ENCODE measurements around the gene EOMES. TPM values are rescaled to one million over a fixed set of nuclear protein-coding genes. Genes with fewer than 3 reads are reported as not detected.

Gene EOMES
- total and polyA plus RNA-seq, 2 donors (not counting 3 experiments of a cell fraction or from before 2014, with no cell fraction given): not detected

DNA sequence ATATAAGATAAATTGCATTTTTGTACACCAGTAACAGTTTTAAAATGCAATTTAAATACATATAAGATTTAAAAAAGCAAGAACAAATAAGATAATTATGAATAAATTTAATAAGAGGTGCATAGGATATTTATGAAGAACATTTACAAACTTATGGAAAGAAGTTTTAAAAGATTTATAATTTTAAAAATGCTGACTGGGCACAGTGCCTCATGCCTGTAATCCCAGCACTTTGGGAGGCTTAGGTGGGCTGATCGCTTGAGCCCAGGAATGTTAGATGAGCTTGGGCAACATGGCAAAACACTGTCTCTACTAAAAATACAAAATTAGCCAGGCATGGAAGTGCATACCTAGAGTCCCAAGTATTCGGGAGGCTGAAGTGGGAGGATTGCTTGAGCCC lies 37.8 kb downstream of the EOMES start:
- Histone ChIP-seq H3K4me2 (ENCODE audit: insufficient read depth, low read length) (no peak overlapping the region), H3K79me2 (ENCODE audit: control insufficient read depth, insufficient read depth, low read length) (no peaks in the 10 kb centered on the region), H3K9me3 (replicated peaks; ENCODE audit: control insufficient read depth, insufficient read depth, low read length) (no peaks in the 10 kb centered on the region), H3K4me1 (ENCODE audit: control insufficient read depth, extremely low read depth, insufficient read depth, low read length) (peaks cover 3% of the 10 kb centered on the region), H3K9me1 (replicated peaks; ENCODE audit: control insufficient read depth, extremely low read depth, insufficient read depth, low read length) (no peaks in the 10 kb centered on the region), H3K27me3 (ENCODE audit: control insufficient read depth in 2 of 2, insufficient read depth in 2 of 2, low read length in 2 of 2) (no peaks in the 10 kb centered on the region), H2AFZ (ENCODE audit: low read depth, low read length) (no peak overlapping the region), H3K4me3 (replicated peaks in 1 of 3; ENCODE audit: insufficient read depth in 1 of 3, low read depth in 1 of 3, low read length in 3 of 3) (no peak overlapping the region), H3K27ac (ENCODE audit: insufficient read depth, low read depth, low read length) (no peak overlapping the region), H3K36me3 (ENCODE audit: control insufficient read depth in 2 of 2, extremely low read depth in 1 of 2, insufficient read depth in 2 of 2, low read length in 2 of 2) (no peaks in the 10 kb centered on the region), H4K20me1 (replicated peaks; ENCODE audit: control insufficient read depth, extremely low read depth, insufficient read depth, low read length) (no peaks in the 10 kb centered on the region), H3K9ac (replicated peaks; ENCODE audit: extremely low read depth, insufficient read depth, low read length) (no peak overlapping the region)
- no peak for TF ChIP-seq GATA2 (IDR thresholded peaks at IDR 0.05; ENCODE audit: insufficient read depth, insufficient read length, low read depth, low read length)
- TF ChIP-seq POLR2AphosphoS5 (IDR thresholded peaks at IDR 0.05; ENCODE audit: insufficient read depth, low read depth, low read length): no peak
- TF ChIP-seq, protein P1, sequence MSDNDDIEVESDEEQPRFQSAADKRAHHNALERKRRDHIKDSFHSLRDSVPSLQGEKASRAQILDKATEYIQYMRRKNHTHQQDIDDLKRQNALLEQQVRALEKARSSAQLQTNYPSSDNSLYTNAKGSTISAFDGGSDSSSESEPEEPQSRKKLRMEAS (IDR thresholded peaks at IDR 0.05; ENCODE audit: insufficient read depth, insufficient read length): no peak
- no peak for DNase-seq (ENCODE audit: low read depth, low spot score)
- intact Hi-C loops (cut with micrococcal nuclease): no loop called here
- CTCF ChIA-PET: interaction anchor here (0.6 to 2.0 kb wide), 3 partner anchors 28 to 326 kb away, joined by 3 to 9 read pairs (median 4); no protein-coding TSS in a partner anchor
- POLR2A ChIA-PET: no interaction called here
- no TSS peak for BruUV-seq (replicated peaks)
- FAIRE-seq: no peak
- dilution Hi-C loops (cut with MboI; ENCODE audit: extremely low pct_ligation_motif_present, low sequenced_read_pairs): no loop called here

GRCh38 chr3:27681249-27681748 lies 40.8 kb downstream of the EOMES start:
- no TSS peak for BruUV-seq (replicated peaks)
- Histone ChIP-seq H3K9me3 (replicated peaks; ENCODE audit: control insufficient read depth, insufficient read depth, low read length) (no peaks in the 10 kb centered on the region), H3K79me2 (ENCODE audit: control insufficient read depth, insufficient read depth, low read length) (no peaks in the 10 kb centered on the region), H3K4me2 (ENCODE audit: insufficient read depth, low read length) (peak overlapping the region; percentile 55), H3K4me1 (ENCODE audit: control insufficient read depth, extremely low read depth, insufficient read depth, low read length) (peaks cover 3% of the 10 kb centered on the region), H2AFZ (ENCODE audit: low read depth, low read length) (peak overlapping the region; percentile 81), H3K36me3 (ENCODE audit: control insufficient read depth in 2 of 2, extremely low read depth in 1 of 2, insufficient read depth in 2 of 2, low read length in 2 of 2) (no peaks in the 10 kb centered on the region), H3K27ac (ENCODE audit: insufficient read depth, low read depth, low read length) (peak overlapping the region; percentile 20), H3K9ac (replicated peaks; ENCODE audit: extremely low read depth, insufficient read depth, low read length) (peak overlapping the region; percentile 39), H3K27me3 (ENCODE audit: control insufficient read depth in 2 of 2, insufficient read depth in 2 of 2, low read length in 2 of 2) (no peaks in the 10 kb centered on the region), H3K9me1 (replicated peaks; ENCODE audit: control insufficient read depth, extremely low read depth, insufficient read depth, low read length) (no peaks in the 10 kb centered on the region), H3K4me3 (replicated peaks in 1 of 3; ENCODE audit: insufficient read depth in 1 of 3, low read depth in 1 of 3, low read length in 3 of 3) (peak overlapping the region in 1 of 3 experiments; percentile 12), H4K20me1 (replicated peaks; ENCODE audit: control insufficient read depth, extremely low read depth, insufficient read depth, low read length) (no peaks in the 10 kb centered on the region)
- FAIRE-seq: peak; percentile 80
- intact Hi-C loops (cut with micrococcal nuclease) (loop anchor here (1.0 to 2.0 kb wide), 9 partner anchors 52 to 547 kb away; partner anchors contain the start of gene SLC4A7), dilution Hi-C loops (cut with MboI; ENCODE audit: extremely low pct_ligation_motif_present, low sequenced_read_pairs) (no loop called here)
- POLR2A ChIA-PET: interaction anchor here (0.6 to 1.3 kb wide), 4 partner anchors 24 to 210 kb away, joined by 3 to 4 read pairs (median 4); partner anchors contain the start of gene SLC4A7
- CTCF ChIA-PET: interaction anchor here (0.6 to 3.6 kb wide), 90 partner anchors 8 to 670 kb away, joined by 3 to 116 read pairs (median 5); partner anchors contain the start of genes EOMES, NEK10 and SLC4A7
- DNase-seq (ENCODE audit: low read depth, low spot score): peak; percentile 79
- TF ChIP-seq CTCF (IDR thresholded peaks at IDR 0.05; ENCODE audit: extremely low read depth in 1 of 2, insufficient read depth in 1 of 2, low read depth in 1 of 2, low read length in 2 of 2): peak; percentile 50 to 55
- TF ChIP-seq, protein P1 (IDR thresholded peaks at IDR 0.05; ENCODE audit: insufficient read depth, insufficient read length): no peak

Data from endothelial cell of umbilical vein (primary cell).